ENCODE measurements around the gene COL4A2. TPM values are rescaled to one million over a fixed set of nuclear protein-coding genes. Genes with fewer than 3 reads are reported as not detected.
A peak's percentile ranks its signal among the peaks of the same experiment; 100 is the strongest.

COL4A2 gene
- total RNA-seq, 1 donor from 2014 or later = 159 TPM

DNA sequence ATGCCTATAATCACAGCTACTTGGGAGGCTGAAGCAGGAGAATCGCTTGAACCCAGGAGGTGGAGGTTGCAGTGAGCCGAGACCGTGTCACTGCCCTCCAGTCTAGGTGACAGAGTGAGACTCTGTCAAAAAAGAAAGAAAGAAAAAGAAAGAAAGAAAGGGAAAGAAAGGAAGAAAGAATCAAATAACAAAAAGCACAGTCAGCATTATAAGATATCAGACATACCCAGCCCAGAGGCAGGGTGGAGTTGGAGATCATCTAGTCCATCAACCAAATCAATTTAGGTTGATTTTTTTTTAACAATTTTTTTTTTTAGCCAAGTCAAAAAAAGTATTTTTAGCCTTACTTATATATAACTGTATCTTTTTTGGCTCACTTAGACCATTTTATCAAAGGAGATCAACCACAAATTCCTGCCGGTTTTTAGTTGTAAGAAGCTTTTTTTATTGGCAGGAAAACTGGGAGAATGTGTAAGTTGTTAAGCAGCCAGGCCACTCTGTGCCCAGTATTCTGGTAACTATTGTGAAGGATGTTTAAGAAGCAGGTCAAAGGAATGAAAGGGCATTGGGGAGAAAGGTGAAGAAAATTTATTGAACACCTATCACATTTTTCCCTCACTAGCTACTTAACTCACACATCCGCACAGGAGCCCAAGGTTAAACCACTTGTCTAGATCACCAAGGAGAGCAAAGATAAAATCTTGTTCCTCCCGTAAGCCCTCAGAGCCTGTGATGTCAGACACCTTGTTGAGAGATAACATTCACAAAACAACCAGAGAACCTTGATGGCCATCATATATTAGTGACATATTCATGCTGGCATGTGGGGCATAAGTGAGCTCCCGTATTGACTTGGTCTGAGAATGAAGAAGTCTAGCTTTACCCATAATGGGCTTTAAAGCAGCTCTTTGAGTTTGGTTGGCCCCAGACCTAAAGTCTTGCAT, 91.8 kb downstream of the COL4A2 start:
- Mint-ChIP-seq H3K36me3 (ENCODE audit: low read depth) (peaks cover 21% of the 10 kb centered on the region), H3K27ac (ENCODE audit: unreplicated experiment) (no peak overlapping the region), H3K9me3 (peaks cover 3% of the 10 kb centered on the region), H3K4me1 (peaks cover 29% of the 10 kb centered on the region), H3K27me3 (ENCODE audit: low read depth) (no peaks in the 10 kb centered on the region), H3K4me3 (no peak overlapping the region)
- no peak for DNase-seq (ENCODE audit: low read depth, low spot score)
- TF ChIP-seq, protein P1, sequence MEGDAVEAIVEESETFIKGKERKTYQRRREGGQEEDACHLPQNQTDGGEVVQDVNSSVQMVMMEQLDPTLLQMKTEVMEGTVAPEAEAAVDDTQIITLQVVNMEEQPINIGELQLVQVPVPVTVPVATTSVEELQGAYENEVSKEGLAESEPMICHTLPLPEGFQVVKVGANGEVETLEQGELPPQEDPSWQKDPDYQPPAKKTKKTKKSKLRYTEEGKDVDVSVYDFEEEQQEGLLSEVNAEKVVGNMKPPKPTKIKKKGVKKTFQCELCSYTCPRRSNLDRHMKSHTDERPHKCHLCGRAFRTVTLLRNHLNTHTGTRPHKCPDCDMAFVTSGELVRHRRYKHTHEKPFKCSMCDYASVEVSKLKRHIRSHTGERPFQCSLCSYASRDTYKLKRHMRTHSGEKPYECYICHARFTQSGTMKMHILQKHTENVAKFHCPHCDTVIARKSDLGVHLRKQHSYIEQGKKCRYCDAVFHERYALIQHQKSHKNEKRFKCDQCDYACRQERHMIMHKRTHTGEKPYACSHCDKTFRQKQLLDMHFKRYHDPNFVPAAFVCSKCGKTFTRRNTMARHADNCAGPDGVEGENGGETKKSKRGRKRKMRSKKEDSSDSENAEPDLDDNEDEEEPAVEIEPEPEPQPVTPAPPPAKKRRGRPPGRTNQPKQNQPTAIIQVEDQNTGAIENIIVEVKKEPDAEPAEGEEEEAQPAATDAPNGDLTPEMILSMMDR (conservative IDR thresholded peaks at IDR 0.05) = no peak

DNA sequence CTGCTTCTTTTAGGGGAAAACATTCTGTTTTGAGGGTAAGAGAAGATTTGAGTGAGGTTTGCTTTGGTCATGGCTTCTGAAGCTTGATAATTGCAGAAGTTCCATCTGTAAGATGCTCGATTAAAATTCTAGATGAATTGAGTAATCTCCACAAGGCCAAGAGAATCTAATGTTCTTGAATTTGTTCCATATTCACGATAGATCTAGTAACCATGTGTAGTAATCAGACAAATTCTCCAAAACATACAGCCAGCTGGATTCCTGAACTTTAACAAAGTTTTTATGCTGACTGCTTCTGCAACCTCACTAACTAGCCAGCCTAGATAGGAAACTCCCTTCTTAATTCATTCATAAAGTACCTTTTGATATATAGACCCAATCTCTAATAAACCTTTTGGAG, 92.7 kb downstream of the COL4A2 start:
- no peak overlapping the region for H3K4me3 Mint-ChIP-seq
- peaks cover 14% of the 10 kb centered on the region for H3K36me3 Mint-ChIP-seq (ENCODE audit: low read depth)
- no peak overlapping the region for H3K27ac Mint-ChIP-seq (ENCODE audit: unreplicated experiment)
- TF ChIP-seq, protein P1 (conservative IDR thresholded peaks at IDR 0.05) = no peak
- no peaks in the 10 kb centered on the region for H3K27me3 Mint-ChIP-seq (ENCODE audit: low read depth)
- peaks cover 29% of the 10 kb centered on the region for H3K4me1 Mint-ChIP-seq
- DNase-seq (ENCODE audit: low read depth, low spot score) = no peak
- no peaks in the 10 kb centered on the region for H3K9me3 Mint-ChIP-seq

DNA sequence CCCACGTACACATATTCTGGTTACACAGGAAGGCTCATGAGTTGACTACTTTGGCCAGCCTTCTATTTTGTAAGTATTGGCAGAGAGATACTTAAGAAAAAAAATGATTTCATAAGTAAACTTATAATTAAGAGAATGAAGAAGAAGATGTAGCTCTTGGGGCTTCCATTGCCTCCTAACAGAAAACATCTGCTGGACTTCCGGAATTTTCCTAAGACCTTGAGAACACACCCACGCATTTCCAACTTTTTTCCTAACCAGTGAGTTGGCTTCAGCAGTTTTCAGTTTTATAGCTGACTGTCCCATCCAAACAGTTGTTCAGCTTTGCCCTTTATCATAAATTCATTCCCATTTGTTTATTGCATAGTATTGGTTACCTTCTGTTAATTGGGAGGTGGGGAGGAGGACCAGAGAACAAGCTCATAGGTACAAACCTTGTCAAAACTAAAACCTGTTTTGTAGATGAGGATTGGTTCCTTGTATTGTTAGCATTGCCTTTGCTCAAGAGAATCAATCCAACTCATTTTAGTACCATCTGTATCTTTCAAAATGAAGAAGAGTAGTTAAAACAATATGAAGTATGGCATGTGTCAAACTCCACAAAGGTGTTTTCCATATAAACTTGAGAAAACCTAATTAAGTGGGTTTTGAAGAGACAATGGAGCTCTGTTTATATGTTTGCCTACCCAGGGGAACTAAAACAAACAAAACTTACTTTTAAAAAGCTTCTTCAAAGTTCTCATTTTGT, 93.9 kb downstream of the COL4A2 start:
- H3K27ac Mint-ChIP-seq (ENCODE audit: unreplicated experiment) = no peak overlapping the region
- no peak overlapping the region for H3K4me3 Mint-ChIP-seq
- H3K9me3 Mint-ChIP-seq = no peaks in the 10 kb centered on the region
- peaks cover 10% of the 10 kb centered on the region for H3K36me3 Mint-ChIP-seq (ENCODE audit: low read depth)
- TF ChIP-seq, protein P1 (conservative IDR thresholded peaks at IDR 0.05) = no peak
- no peaks in the 10 kb centered on the region for H3K27me3 Mint-ChIP-seq (ENCODE audit: low read depth)
- no peak for DNase-seq (ENCODE audit: low read depth, low spot score)
- H3K4me1 Mint-ChIP-seq = peaks cover 23% of the 10 kb centered on the region

DNA sequence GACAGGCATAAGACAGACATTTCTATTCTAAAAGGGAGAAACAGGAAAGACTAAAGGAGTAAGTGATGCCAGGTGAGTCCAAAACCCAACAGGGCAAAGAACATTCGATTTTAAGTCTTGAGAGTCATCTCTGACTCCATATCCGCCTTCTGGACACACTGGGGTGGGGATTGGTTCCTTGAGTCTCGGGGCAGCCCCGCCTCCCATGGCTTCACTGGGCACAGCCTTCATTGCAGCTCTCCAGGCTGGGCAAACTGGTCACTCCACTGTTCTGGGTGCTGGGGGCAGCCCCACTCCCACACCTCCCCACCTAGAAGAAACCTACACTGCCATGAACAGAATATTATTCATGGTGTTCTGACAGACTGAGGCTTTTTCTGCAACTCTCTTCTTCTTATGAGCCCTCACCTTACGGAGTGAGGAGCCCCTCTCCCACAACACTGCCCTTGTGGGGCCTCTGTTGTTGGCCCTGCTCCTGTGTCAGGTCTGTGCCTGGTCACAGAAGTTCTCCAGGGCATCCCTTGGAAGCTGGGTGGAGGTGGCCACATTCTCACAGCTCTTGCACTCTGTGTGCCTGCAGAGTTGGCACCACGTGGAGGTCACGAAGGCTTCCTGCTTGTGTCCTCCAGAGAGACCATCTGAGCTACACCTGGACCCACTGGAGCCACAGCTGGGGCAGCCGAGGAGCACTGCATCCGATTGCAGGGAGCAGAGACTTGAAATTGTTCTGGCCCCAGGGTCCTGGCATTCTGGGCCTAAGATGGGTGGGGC, 95.4 kb downstream of the COL4A2 start:
- no peak for DNase-seq (ENCODE audit: low read depth, low spot score)
- H3K9me3 Mint-ChIP-seq = no peaks in the 10 kb centered on the region
- no peak overlapping the region for H3K27ac Mint-ChIP-seq (ENCODE audit: unreplicated experiment)
- H3K27me3 Mint-ChIP-seq (ENCODE audit: low read depth) = no peaks in the 10 kb centered on the region
- peaks cover 12% of the 10 kb centered on the region for H3K4me1 Mint-ChIP-seq
- H3K36me3 Mint-ChIP-seq (ENCODE audit: low read depth) = peaks cover 13% of the 10 kb centered on the region
- TF ChIP-seq, protein P1 (conservative IDR thresholded peaks at IDR 0.05) = no peak
- no peak overlapping the region for H3K4me3 Mint-ChIP-seq

DNA sequence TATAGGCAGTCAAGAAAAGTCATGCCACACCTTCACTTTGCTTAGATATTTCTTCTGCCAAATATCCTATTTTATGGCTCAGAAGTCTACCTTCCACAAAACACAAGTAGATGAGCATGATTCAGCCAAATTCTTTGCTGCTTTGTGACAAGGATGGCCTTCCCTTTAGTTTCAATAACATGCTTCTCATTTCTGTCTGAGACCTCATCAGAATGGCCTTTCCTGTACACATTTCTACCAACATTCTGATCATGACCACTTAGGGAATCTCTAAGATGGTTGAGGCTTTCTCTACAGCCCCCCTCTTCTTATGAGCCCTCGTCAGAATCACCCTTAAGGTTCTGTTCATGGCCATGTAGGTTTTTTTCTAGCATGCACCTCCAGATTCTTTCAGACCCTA, 96.2 kb downstream of the COL4A2 start:
- TF ChIP-seq, protein P1 (conservative IDR thresholded peaks at IDR 0.05) = no peak
- H3K9me3 Mint-ChIP-seq = no peaks in the 10 kb centered on the region
- H3K4me1 Mint-ChIP-seq = peaks cover 4% of the 10 kb centered on the region
- peak overlapping the region; percentile 16 for H3K27ac Mint-ChIP-seq (ENCODE audit: unreplicated experiment)
- H3K27me3 Mint-ChIP-seq (ENCODE audit: low read depth) = no peaks in the 10 kb centered on the region
- no peak for DNase-seq (ENCODE audit: low read depth, low spot score)
- peaks cover 13% of the 10 kb centered on the region for H3K36me3 Mint-ChIP-seq (ENCODE audit: low read depth)
- no peak overlapping the region for H3K4me3 Mint-ChIP-seq

All from neural crest cell (in vitro differentiated cells).